Thoracic aorta (tissue), 2 donors: Measurements from ENCODE around the gene TMEM269. TPM values are rescaled to one million over a fixed set of nuclear protein-coding genes. Genes with fewer than 3 reads are reported as not detected.
A peak's percentile ranks its signal among the peaks of the same experiment; 100 is the strongest.

Experiments
- ATAC-seq: fragments of 150-250 bp; one replicate; pipeline ENCODE4 v1.8.0; 2017; ENCODE audit warnings: low read depth; ENCODE audit not compliant: insufficient number of reproducible peaks, low FRiP score
- DNase-seq: peaks from one replicate; pipeline ENCODE4 v3.0.0-alpha.2; 2020; ENCODE audit warnings: low spot score
- H3K27ac ChIP-seq, 2 donors: fragments of 200-600 bp; sonication (generic); 1 replicate in 1 of 2; 2 replicates in 1 of 2; pipeline ENCODE4 v1.5.1; 2016; ENCODE audit warnings: mild to moderate bottlenecking in 2 of 2, moderate library complexity in 2 of 2
- H3K27me3 ChIP-seq: fragments of 200-600 bp; sonication (generic); replicated peaks from 2 replicates; pipeline ENCODE4 v1.6.0; 2016; ENCODE audit warnings: mild to moderate bottlenecking; ENCODE audit not compliant: insufficient read depth
- H3K36me3 ChIP-seq: fragments of 200-600 bp; sonication (generic); one replicate; pipeline ENCODE4 v1.5.1; 2016
- H3K4me1 ChIP-seq, 2 donors: fragments of 200-600 bp; sonication (generic); 1 replicate in 1 of 2; 2 replicates in 1 of 2; pipeline versions ENCODE4 v1.5.1 to v1.6.0; 2016; ENCODE audit warnings: low read depth in 2 of 2, mild to moderate bottlenecking in 1 of 2; ENCODE audit not compliant: control insufficient read depth in 1 of 2
- H3K4me3 ChIP-seq: fragments of 200-600 bp; sonication (generic); 2 replicates; pipeline ENCODE4 v1.5.1; 2016; ENCODE audit warnings: mild to moderate bottlenecking
- H3K9me3 ChIP-seq: fragments of 200-600 bp; sonication (generic); 2 replicates; pipeline ENCODE4 v1.5.1; 2016
- CTCF ChIP-seq: fragments of 200-600 bp; sonication (generic); IDR thresholded peaks from one replicate; pipeline ENCODE4 v1.5.1; 2019; ENCODE audit warnings: antibody characterized with exemption
- total RNA-seq, 2 donors: library from RNA; depleted of rRNA; stranded (reverse); fragments of >200 nt; gene quantifications; one replicate each; pipeline versions ENCODE4 v1.1.0 to v1.2.3, GENCODE V29; 2016

Gene TMEM269
- total RNA-seq, 2 donors from 2014 or later, result 0.27 to 0.35 TPM

DNA sequence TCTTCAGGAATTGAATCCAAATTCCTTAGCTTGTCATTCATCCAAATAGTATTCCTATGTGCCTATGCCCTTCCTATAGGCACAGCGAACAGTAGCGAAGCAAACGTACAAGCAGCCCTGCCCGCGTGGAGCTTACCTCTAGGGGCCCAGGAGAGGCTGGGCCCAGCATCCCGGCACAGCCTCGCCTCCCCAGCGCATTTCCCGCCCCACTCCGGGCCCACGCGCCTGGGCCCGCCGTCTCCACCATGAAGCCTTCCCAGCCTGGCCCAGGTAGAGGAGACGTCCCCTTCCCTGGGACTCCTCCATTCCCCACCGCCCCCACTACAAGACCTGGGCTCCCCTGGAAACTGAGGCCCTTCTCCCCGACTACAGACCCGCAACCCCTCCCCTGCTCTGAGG is 245 bp upstream of the TMEM269 start:
- Histone ChIP-seq H3K9me3 (no peaks in the 10 kb centered on the region), H3K4me3 (peak overlapping the region; percentile 67), H3K27me3 (no peaks in the 10 kb centered on the region), H3K4me1 (peaks cover 3 to 16% of the 10 kb centered on the region in 2 donors), H3K36me3 (peaks cover 4% of the 10 kb centered on the region), H3K27ac (no peak overlapping the region)
- TF ChIP-seq CTCF, result no peak
- no peak for DNase-seq
- no peak for ATAC-seq

DNA sequence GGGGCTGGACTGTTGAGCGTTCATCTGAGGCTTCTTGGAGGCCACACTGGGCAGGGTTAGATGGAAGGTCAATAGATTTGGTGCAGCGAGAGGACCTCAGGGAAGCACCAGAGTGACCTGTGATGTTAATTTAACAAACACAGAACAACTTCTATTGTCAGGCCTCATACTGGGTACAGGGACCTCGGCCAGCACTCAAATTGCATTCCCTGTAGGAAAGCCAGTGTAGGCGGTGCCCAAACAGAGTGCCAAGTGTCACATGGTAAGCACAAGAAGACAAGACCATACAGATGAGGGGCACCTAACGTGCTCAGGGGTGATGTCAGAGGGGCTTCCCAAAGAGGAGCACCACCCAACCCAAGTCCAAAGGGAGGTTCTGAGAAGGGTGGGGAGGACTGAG is 1.3 kb downstream of the TMEM269 start:
- DNase-seq (no peak), ATAC-seq (no peak)
- H3K4me1 ChIP-seq, result peaks cover 3 to 16% of the 10 kb centered on the region in 2 donors
- H3K9me3 ChIP-seq, result no peaks in the 10 kb centered on the region
- no peak overlapping the region for H3K27ac ChIP-seq
- no peaks in the 10 kb centered on the region for H3K36me3 ChIP-seq
- no peak overlapping the region for H3K4me3 ChIP-seq
- TF ChIP-seq CTCF, result no peak
- no peaks in the 10 kb centered on the region for H3K27me3 ChIP-seq

- no peak overlapping the region for H3K4me3 ChIP-seq
- no peak for ATAC-seq
- TF ChIP-seq CTCF, result no peak
- peaks cover 3 to 16% of the 10 kb centered on the region in 2 donors for H3K4me1 ChIP-seq
- no peaks in the 10 kb centered on the region for H3K9me3 ChIP-seq
- no peaks in the 10 kb centered on the region for H3K36me3 ChIP-seq
- H3K27ac ChIP-seq, result no peak overlapping the region
- H3K27me3 ChIP-seq, result no peaks in the 10 kb centered on the region
- no peak for DNase-seq
Measured at GRCh38 chr1:42788021-42788420, 3.2 kb downstream of the TMEM269 start.

DNA sequence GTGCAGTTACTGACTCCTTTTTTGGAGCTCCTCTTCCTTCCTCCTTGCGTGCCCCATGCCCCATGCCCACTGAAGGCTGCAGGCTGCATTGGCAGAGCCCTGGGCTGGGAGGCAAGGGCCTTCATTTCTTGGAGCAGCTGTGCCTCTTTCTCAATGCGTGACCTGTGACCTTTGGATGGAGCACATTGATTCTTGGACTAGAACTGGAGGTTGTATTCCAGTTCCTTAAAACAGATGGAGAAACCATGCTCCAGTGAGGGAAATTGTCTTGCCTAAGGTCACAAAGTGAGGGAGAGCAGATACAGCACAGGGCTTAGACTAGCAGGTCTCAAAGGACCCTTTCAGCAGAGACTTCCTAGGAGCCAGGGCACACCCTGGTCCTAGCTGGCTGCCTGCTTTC is 9.0 kb downstream of the TMEM269 start:
- Histone ChIP-seq H3K9me3 (no peaks in the 10 kb centered on the region), H3K36me3 (no peaks in the 10 kb centered on the region), H3K27ac (no peak overlapping the region), H3K4me1 (no peaks in the 10 kb centered on the region), H3K27me3 (no peaks in the 10 kb centered on the region), H3K4me3 (no peak overlapping the region)
- TF ChIP-seq CTCF, result no peak
- no peak for ATAC-seq
- DNase-seq, result no peak

- Histone ChIP-seq H3K9me3 (no peaks in the 10 kb centered on the region), H3K27me3 (no peaks in the 10 kb centered on the region), H3K36me3 (no peaks in the 10 kb centered on the region), H3K27ac (no peak overlapping the region), H3K4me1 (no peaks in the 10 kb centered on the region), H3K4me3 (no peak overlapping the region)
- DNase-seq (no peak), ATAC-seq (no peak)
- TF ChIP-seq CTCF, result no peak
Measured at GRCh38 chr1:42797414-42797813, 12.6 kb downstream of the TMEM269 start.
